GM12891 (cell line): ENCODE data around the gene IMP3.

Experiments
- POLR2A ChIP-seq: IDR thresholded peaks from 2 replicates; pipeline ENCODE4 v1.6.1; 2011; ENCODE audit warnings: low read depth, low read length, control low read depth
- POLR2AphosphoS5 ChIP-seq: IDR thresholded peaks from 2 replicates; pipeline ENCODE4 v1.6.1; 2011; ENCODE audit warnings: low read depth, low read length, control low read depth
- POU2F2 ChIP-seq: IDR thresholded peaks from 2 replicates; pipeline ENCODE4 v1.6.1; 2011; ENCODE audit warnings: low read depth, mild to moderate bottlenecking, control low read depth, low read length, moderate library complexity
- SPI1 ChIP-seq: IDR thresholded peaks from 2 replicates; pipeline ENCODE4 v1.6.1; 2011; ENCODE audit warnings: low read depth, low read length, control low read depth
- TAF1 ChIP-seq: IDR thresholded peaks from 2 replicates; pipeline ENCODE4 v1.6.1; 2011; ENCODE audit warnings: low read depth, low read length, control low read depth

DNA sequence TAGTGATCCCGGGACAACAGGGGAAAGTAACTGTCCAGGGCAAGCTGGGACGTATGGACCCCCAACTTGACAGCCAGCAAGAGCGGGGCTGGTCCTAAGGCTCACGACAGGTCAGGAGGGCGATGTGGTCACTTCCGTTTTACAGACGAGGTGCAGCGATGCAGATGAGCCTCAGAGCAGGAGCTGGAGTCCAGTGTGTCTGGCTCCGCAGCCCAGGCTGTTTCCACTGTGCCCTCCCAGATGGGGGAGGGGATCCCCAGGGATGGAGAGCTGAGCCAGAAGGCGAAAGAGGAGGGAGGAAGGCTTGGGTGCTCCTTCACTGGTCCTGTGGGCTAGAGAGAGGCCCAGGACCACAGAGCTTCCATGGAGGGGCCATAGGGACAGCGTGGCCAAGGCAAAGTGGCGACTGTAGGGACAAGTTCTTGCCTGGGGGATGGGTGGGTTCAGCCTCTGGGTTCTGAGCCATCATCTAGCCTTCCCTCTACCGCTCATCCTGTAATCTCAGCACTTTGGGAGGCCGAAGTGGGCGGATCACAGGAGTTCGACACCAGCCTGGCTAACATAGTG lies 13.4 kb upstream of the IMP3 start:
- TF ChIP-seq POLR2A (no peak), SPI1 (no peak), POLR2AphosphoS5 (no peak), TAF1 (no peak), POU2F2 (no peak)
